ENCODE data around the gene SLC30A7. TPM values are rescaled to one million over a fixed set of nuclear protein-coding genes. Genes with fewer than 3 reads are reported as not detected.

SLC30A7 gene
- polyA plus RNA-seq, 1 of the 3 experiments (the other 2 are of a cell fraction) = 4.0 TPM

DNA sequence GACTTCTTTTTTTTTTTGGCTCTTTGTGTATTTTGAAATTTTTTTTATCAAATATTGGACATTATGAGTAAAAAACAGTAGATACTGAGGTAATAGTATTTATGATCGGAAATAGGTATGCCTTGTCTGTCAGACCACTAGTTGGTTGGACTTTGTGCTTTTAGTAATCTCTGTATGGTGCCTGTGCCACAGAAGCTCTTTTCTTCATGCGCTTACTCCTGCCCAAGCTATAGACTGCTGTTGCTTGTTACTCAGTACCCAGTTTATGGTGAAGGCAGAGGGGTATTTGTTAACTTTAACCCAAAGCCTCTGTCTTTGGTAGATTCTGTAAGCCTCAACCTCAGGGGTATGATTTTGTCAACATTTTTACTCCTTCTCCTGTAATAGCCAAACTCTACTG lies 8.6 kb downstream of the SLC30A7 start:
- Histone ChIP-seq H3K27me3 (ENCODE audit: insufficient read depth) (no peaks in the 10 kb centered on the region), H2AFZ (ENCODE audit: low read depth) (no peak overlapping the region), H3K27ac (ENCODE audit: low read depth in 2 of 2, low read length in 1 of 2) (no peak overlapping the region), H3K79me2 (ENCODE audit: insufficient read depth) (peaks cover 51% of the 10 kb centered on the region), H3K4me3 (ENCODE audit: low read depth in 2 of 2, low read length in 1 of 2) (no peak overlapping the region), H4K20me1 (ENCODE audit: insufficient read depth) (no peaks in the 10 kb centered on the region), H3K36me3 (replicated peaks in 1 of 2; ENCODE audit: control insufficient read depth in 1 of 2, insufficient read depth in 2 of 2, low read length in 1 of 2) (peaks cover 86 to 90% of the 10 kb centered on the region in 2 experiments), H3K9me2 (no peaks in the 10 kb centered on the region), H3K9me3 (no peaks in the 10 kb centered on the region; the same call in 1 of the 2 replicates), H3K9ac (no peak overlapping the region), H3F3A (replicated peaks; ENCODE audit: insufficient read depth) (peaks cover 7% of the 10 kb centered on the region), H3K4me1 (ENCODE audit: control insufficient read depth in 1 of 2, insufficient read depth in 2 of 2, low read depth in 1 of 2, low read length in 1 of 2) (no peaks in the 10 kb centered on the region; a peak in 1 of 4 replicates), H3K4me2 (no peak overlapping the region)
- TF ChIP-seq RXRA (IDR thresholded peaks at IDR 0.05; ENCODE audit: borderline replicate concordance, low read depth) (no peak), MEF2A (IDR thresholded peaks at IDR 0.05; ENCODE audit: borderline replicate concordance, low read depth) (no peak), JUND (IDR thresholded peaks at IDR 0.05) (no peak), GATA2 (CRISPR knock-in tag; IDR thresholded peaks at IDR 0.05) (no peak), RFX5 (IDR thresholded peaks at IDR 0.05; ENCODE audit: low read length) (no peak), GABPA (IDR thresholded peaks at IDR 0.05; ENCODE audit: low read depth) (no peak)
- TF ChIP-seq, protein P1, sequence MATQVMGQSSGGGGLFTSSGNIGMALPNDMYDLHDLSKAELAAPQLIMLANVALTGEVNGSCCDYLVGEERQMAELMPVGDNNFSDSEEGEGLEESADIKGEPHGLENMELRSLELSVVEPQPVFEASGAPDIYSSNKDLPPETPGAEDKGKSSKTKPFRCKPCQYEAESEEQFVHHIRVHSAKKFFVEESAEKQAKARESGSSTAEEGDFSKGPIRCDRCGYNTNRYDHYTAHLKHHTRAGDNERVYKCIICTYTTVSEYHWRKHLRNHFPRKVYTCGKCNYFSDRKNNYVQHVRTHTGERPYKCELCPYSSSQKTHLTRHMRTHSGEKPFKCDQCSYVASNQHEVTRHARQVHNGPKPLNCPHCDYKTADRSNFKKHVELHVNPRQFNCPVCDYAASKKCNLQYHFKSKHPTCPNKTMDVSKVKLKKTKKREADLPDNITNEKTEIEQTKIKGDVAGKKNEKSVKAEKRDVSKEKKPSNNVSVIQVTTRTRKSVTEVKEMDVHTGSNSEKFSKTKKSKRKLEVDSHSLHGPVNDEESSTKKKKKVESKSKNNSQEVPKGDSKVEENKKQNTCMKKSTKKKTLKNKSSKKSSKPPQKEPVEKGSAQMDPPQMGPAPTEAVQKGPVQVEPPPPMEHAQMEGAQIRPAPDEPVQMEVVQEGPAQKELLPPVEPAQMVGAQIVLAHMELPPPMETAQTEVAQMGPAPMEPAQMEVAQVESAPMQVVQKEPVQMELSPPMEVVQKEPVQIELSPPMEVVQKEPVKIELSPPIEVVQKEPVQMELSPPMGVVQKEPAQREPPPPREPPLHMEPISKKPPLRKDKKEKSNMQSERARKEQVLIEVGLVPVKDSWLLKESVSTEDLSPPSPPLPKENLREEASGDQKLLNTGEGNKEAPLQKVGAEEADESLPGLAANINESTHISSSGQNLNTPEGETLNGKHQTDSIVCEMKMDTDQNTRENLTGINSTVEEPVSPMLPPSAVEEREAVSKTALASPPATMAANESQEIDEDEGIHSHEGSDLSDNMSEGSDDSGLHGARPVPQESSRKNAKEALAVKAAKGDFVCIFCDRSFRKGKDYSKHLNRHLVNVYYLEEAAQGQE (IDR thresholded peaks at IDR 0.05; ENCODE audit: low read depth, low read length) = no peak
- TF ChIP-seq, protein P2, sequence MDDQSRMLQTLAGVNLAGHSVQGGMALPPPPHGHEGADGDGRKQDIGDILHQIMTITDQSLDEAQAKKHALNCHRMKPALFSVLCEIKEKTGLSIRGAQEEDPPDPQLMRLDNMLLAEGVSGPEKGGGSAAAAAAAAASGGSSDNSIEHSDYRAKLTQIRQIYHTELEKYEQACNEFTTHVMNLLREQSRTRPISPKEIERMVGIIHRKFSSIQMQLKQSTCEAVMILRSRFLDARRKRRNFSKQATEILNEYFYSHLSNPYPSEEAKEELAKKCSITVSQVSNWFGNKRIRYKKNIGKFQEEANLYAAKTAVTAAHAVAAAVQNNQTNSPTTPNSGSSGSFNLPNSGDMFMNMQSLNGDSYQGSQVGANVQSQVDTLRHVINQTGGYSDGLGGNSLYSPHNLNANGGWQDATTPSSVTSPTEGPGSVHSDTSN (IDR thresholded peaks at IDR 0.05) = no peak
- TF ChIP-seq, protein P3, sequence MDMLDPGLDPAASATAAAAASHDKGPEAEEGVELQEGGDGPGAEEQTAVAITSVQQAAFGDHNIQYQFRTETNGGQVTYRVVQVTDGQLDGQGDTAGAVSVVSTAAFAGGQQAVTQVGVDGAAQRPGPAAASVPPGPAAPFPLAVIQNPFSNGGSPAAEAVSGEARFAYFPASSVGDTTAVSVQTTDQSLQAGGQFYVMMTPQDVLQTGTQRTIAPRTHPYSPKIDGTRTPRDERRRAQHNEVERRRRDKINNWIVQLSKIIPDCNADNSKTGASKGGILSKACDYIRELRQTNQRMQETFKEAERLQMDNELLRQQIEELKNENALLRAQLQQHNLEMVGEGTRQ (IDR thresholded peaks at IDR 0.05; ENCODE audit: borderline replicate concordance, low read depth, low read length) = no peak
- TF ChIP-seq, protein P4, sequence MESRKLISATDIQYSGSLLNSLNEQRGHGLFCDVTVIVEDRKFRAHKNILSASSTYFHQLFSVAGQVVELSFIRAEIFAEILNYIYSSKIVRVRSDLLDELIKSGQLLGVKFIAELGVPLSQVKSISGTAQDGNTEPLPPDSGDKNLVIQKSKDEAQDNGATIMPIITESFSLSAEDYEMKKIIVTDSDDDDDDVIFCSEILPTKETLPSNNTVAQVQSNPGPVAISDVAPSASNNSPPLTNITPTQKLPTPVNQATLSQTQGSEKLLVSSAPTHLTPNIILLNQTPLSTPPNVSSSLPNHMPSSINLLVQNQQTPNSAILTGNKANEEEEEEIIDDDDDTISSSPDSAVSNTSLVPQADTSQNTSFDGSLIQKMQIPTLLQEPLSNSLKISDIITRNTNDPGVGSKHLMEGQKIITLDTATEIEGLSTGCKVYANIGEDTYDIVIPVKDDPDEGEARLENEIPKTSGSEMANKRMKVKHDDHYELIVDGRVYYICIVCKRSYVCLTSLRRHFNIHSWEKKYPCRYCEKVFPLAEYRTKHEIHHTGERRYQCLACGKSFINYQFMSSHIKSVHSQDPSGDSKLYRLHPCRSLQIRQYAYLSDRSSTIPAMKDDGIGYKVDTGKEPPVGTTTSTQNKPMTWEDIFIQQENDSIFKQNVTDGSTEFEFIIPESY (IDR thresholded peaks at IDR 0.05; ENCODE audit: borderline replicate concordance, low read depth) = no peak
- ChIA-PET CTCF (interaction anchor here (0.6 to 1.5 kb wide), 3 partner anchors 23 to 404 kb away, joined by 3 read pairs; no protein-coding TSS in a partner anchor), POLR2A (no interaction called here)
- 98% methylated on average over 2 of the region's 2 CpGs for WGBS (ENCODE audit: low lambda C conversion rate)
- DNase-seq = no peak
